Activated naive CD4-positive, alpha-beta T cell treated with anti-CD3 and anti-CD28 coated beads, Interleukin-2, amount 10 ng/mL, durations not matched to agents 7 days and 5 days (primary cell): ENCODE measurements around the gene PLEKHG4B.

Source experiments
- CTCF ChIA-PET: fragments of 350-600 bp; sonication (Branson Sonifier 250); formaldehyde crosslinking; loops from one replicate; lab custom pipeline; 2021; ENCODE audit warnings: antibody characterized with exemption; lab: Charles Lee
- DNase-seq: peaks from one replicate; pipeline ENCODE4 v3.0.0-alpha.2; 2020
- H3K27ac Mint-ChIP-seq: one replicate; pipeline ENCODE4 v1.8.0; 2021; ENCODE audit warnings: mild to moderate bottlenecking, moderate library complexity, mixed read lengths
- H3K27me3 Mint-ChIP-seq: one replicate; pipeline ENCODE4 v1.8.0; 2021; ENCODE audit warnings: mild to moderate bottlenecking, mixed read lengths
- H3K36me3 Mint-ChIP-seq: one replicate; pipeline ENCODE4 v1.8.0; 2021; ENCODE audit warnings: mixed read lengths
- H3K4me1 Mint-ChIP-seq: one replicate; pipeline ENCODE4 v1.8.0; 2021; ENCODE audit warnings: mixed read lengths
- H3K4me3 Mint-ChIP-seq: one replicate; pipeline ENCODE4 v1.8.0; 2021; ENCODE audit warnings: mild to moderate bottlenecking, moderate library complexity, mixed read lengths
- H3K9me3 Mint-ChIP-seq: one replicate; pipeline ENCODE4 v1.8.0; 2021; ENCODE audit warnings: mixed read lengths

The PLEKHG4B gene

DNA sequence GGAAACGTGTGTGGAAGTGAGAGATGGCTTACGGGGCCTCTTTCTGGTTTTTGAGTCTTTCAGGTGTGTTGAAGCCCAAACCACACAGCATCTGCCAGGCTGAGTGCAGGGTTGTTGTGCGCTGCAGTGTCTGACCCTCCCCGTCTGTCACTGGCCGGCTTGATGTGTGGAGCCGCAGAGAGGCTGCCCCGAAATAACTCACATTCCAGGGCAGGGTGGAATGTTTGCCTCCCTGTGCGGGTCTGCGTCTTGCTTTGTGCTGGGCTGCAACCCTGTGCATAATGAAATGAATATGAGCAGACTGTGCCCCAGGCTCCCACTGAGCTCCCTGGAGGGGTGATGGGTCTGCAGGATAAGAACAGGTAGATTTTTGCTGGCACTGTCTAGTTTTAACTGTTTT is 9.9 kb upstream of the PLEKHG4B start:
- H3K4me3 Mint-ChIP-seq, result no peak overlapping the region
- CTCF ChIA-PET, result no interaction called here
- peaks cover 3% of the 10 kb centered on the region for H3K36me3 Mint-ChIP-seq
- H3K9me3 Mint-ChIP-seq, result peaks cover 7% of the 10 kb centered on the region
- no peak overlapping the region for H3K27ac Mint-ChIP-seq
- no peaks in the 10 kb centered on the region for H3K27me3 Mint-ChIP-seq
- DNase-seq, result no peak
- H3K4me1 Mint-ChIP-seq, result no peaks in the 10 kb centered on the region

DNA sequence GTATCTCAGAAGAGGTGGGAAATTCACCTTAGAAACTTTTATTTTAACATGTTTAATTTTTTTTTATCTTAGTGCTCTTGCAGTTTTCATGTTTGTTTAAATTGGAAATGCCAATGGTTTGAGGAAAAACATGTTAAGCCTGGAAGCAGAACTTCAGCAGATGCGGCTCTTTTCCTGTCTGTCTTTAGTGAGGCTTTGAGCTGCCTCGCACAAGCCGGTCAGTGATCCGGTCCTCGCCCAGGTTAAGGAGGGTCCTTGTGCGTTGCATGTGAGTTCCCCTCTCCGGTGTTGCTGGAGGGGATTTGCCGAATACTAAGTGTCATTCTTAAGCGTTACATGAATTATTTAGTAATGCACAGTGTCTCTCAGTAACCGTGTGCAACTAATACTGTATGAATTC is 9.4 kb upstream of the PLEKHG4B start:
- H3K36me3 Mint-ChIP-seq, result peaks cover 3% of the 10 kb centered on the region
- H3K27ac Mint-ChIP-seq, result no peak overlapping the region
- peaks cover 7% of the 10 kb centered on the region for H3K9me3 Mint-ChIP-seq
- H3K27me3 Mint-ChIP-seq, result no peaks in the 10 kb centered on the region
- H3K4me3 Mint-ChIP-seq, result no peak overlapping the region
- CTCF ChIA-PET, result no interaction called here
- no peak for DNase-seq
- H3K4me1 Mint-ChIP-seq, result no peaks in the 10 kb centered on the region

DNA sequence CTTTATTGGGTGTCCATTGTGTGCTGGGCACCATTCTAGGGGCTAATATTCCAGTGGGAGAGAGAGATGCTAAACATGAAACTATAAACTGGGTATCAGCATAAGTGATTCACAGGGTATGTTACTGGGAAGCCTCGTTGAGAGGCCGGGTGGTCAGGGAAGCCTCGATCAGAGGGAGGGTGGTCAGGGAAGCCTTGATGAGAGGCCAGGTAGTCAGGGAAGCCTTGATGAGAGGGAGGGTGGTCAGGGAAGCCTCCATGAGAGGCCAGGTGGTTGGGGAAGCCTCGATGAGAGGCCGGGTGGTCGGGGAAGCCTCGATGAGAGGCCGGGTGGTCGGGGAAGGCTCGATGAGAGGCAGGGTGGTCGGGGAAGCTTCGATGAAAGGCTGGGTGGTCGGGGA is 8.9 kb upstream of the PLEKHG4B start:
- no peak overlapping the region for H3K4me3 Mint-ChIP-seq
- peaks cover 7% of the 10 kb centered on the region for H3K9me3 Mint-ChIP-seq
- H3K36me3 Mint-ChIP-seq, result peaks cover 3% of the 10 kb centered on the region
- H3K4me1 Mint-ChIP-seq, result no peaks in the 10 kb centered on the region
- DNase-seq, result no peak
- no peak overlapping the region for H3K27ac Mint-ChIP-seq
- no peaks in the 10 kb centered on the region for H3K27me3 Mint-ChIP-seq
- CTCF ChIA-PET, result no interaction called here

DNA sequence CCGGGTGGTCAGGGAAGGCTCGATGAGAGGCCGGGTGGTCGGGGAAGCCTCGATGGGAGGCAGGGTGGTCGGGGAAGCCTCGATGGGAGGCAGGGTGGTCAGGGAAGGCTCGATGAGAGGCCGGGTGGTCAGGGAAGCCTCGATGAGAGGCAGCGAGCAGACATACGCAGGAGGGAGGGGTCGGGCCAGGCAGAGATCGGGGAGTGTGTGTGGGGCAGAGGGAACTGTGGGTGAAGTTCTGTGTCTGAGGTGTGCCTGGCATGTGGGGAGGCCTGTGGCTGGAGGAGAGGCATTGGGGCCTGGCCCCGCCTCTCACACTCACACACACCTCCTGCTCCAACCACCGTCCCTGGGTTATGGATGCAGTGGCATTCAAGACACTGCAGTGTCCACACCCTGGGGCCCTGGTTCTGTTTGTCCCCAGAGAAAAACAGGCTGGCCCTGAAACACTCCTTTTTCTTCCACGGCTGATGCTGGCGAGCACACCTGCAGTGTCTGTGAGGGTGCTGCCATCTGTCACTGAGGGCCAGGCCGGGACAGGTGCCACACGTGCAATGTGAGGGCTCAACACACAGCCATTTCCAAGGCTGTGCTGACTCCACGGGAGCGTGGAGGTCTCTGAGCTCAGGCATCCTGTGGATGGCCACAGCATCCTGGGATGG is 6.5 kb upstream of the PLEKHG4B start:
- DNase-seq, result no peak
- peaks cover 16% of the 10 kb centered on the region for H3K27me3 Mint-ChIP-seq
- H3K36me3 Mint-ChIP-seq, result peaks cover 3% of the 10 kb centered on the region
- no peak overlapping the region for H3K27ac Mint-ChIP-seq
- H3K9me3 Mint-ChIP-seq, result peaks cover 7% of the 10 kb centered on the region
- H3K4me3 Mint-ChIP-seq, result no peak overlapping the region
- no peaks in the 10 kb centered on the region for H3K4me1 Mint-ChIP-seq
- CTCF ChIA-PET, result no interaction called here

DNA sequence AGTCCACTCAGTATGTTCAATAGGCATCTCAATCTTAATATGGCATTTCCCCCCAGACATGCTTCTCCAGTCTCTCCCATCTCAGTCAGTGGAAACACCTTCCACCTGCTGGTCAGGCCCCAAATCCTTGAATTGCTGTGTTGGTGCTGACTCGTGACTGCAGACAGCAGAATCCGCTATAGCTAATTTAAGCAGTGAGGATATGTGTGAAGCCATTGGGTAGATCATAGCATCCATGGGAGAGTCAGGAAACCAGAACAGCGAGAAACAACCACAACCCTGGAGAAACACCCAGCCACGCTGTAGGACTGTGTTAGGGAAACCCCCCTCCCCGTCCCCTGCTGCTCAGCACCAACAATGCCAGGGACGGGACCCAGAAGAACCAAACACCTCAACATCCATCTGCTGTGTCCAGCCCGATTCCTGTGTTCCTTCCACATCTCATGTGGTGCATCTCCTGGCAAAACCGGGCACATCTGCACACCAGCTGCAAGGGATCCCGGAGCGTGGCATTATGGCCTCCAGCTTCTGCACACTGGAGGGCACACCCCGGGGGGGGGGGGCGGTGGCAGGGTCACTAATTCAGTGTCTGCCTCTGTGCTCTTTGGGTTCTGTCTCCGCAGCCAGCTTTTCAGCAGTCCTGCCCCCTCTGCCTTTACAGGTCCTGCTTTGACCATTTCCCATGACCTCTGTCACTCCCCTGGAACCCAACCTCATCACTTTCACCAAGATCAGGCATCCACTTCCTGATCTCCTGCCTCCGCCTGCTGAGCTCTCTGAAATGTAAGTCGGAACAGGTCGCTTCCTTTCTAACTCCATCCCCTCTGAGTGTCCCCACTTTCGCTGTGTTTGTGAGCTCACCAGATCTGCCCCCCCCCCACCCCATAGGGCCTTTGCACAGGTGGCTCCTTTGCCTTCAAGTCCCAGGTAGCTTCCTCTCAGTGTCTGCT is 2.4 kb upstream of the PLEKHG4B start:
- Mint-ChIP-seq H3K27me3 (peaks cover 58% of the 10 kb centered on the region), H3K36me3 (no peaks in the 10 kb centered on the region), H3K4me3 (no peak overlapping the region), H3K9me3 (peaks cover 3% of the 10 kb centered on the region), H3K27ac (no peak overlapping the region), H3K4me1 (peaks cover 4% of the 10 kb centered on the region)
- DNase-seq, result no peak
- CTCF ChIA-PET, result no interaction called here

DNA sequence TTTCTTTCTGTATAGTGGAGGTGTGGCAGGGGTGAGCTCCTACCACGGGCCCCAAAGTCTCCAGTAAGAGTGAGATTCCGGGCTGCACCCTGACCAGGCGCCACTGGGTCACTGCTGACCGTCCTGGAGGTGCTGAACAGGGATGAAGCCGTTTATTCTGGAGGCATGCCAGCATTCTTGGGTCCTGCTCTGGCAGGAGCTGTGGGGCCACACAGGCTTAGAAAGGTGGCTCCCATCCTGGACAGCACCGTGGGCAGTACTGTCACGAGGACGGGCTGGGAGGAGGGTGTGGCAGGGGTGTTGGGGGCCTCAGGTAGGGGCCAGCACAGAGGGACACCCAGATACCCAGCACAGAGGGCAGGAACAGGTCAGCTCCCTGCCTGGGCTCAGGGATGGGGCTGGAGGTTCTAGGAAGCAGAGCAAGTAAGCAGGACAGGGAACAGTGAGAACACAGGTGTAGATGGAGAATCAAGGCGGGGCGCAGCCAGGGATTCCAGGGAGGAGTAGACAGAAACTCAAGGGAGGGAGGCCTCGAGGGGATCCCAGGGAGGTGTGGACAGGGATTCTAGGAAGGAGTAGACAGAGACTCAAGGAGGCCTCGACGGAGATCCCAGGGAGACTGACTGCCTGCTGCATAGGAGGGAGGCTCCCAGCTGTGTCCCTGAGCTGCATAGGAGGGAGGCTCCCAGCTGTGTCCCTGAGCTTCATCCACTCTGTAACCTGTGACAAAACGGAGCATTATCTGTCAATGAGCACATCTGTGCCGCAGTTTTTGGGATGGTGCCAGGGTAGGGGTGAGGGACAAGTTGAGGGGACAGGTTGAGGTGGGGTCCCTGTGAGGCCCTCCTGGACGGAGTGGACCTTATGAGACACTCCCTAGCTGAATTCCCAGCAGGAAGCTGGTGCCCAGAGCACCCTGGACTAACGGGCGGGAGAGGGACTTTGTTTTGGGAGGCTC is 1.1 kb upstream of the PLEKHG4B start:
- H3K27ac Mint-ChIP-seq, result no peak overlapping the region
- no peaks in the 10 kb centered on the region for H3K9me3 Mint-ChIP-seq
- no peak overlapping the region for H3K4me3 Mint-ChIP-seq
- peaks cover 4% of the 10 kb centered on the region for H3K4me1 Mint-ChIP-seq
- no peaks in the 10 kb centered on the region for H3K36me3 Mint-ChIP-seq
- DNase-seq, result no peak
- peaks cover 69% of the 10 kb centered on the region for H3K27me3 Mint-ChIP-seq
- CTCF ChIA-PET, result no interaction called here

DNA sequence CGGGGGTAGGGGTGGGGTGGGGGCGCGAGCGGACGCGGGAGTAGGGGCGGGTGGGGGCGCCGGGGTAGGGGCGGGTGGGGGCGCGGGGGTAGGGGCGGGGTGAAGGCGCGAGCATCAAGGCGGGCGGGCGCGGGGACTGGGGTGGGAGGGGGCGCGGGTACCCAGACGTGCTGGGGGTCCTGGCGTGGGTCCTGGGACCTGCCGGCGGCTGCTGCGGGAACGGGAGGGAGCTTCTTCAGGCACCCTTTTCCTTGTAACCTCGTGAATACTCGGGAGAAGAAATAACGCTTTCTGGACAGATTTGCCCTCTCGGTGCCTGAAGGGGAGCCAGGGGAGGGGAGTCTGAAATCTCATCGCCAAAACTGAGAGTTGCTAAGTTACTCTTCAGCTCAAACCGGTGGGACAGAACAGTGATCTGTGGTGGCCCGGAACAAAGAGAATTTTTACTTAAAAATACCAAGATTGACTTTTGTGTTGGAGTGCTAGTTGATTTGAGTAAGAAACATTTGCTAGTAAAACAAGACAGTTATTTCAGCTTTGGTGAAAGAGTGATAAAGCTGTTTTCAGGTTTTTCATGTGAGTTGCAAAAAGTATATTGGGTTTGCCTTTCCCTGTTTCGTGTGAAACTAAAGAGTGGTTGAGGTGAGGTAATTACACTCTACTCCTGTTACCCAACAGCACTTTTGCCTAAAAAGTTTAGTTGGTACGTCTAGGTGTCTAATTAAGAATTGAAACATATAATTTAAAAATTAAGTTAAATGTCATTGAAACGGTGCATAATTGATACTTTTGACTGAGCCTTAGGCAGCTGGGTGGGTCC is 643 bp downstream of the PLEKHG4B start:
- DNase-seq, result no peak
- Mint-ChIP-seq H3K4me1 (peaks cover 4% of the 10 kb centered on the region), H3K27ac (no peak overlapping the region), H3K36me3 (no peaks in the 10 kb centered on the region), H3K27me3 (peaks cover 71% of the 10 kb centered on the region), H3K9me3 (no peaks in the 10 kb centered on the region), H3K4me3 (no peak overlapping the region)
- CTCF ChIA-PET, result no interaction called here

DNA sequence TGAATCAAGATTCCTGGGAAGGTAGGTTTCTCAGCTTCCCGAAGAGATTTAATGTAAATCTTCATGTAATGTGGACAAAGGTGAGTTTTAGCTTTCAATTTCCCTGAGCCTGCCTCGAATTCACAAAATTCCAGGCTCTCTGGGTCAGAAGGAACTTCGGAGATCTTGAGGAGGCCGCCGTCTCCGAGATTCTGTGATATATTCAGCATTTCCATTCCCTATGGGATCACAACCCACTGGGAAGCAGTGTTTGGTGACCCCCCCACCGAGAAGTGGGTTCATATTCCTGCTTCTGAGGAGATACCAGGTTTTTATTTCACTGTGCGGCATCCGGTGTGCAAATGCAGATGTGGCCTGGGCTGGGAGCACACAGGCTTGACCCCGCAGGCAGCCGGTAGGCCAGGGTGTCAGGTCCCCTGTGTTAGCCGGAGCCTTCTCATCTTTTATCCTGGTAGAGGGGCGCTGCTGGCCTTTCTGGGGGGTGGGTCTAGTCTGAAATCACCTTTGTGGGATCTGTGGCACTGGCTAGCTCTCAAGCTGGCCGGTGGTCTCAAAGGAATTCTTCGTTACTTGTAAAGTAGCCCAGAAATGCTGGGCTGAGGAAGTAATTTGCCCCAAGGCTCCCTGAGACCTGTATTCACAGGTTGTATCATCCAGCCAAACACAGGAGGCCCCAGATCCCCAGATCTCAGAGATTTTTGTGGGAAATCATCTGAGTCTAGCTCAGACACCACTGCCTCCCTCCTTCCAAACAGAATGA is 1.4 kb downstream of the PLEKHG4B start:
- H3K27me3 Mint-ChIP-seq, result peaks cover 71% of the 10 kb centered on the region
- H3K36me3 Mint-ChIP-seq, result no peaks in the 10 kb centered on the region
- H3K4me3 Mint-ChIP-seq, result no peak overlapping the region
- H3K4me1 Mint-ChIP-seq, result peaks cover 4% of the 10 kb centered on the region
- no peak for DNase-seq
- no peaks in the 10 kb centered on the region for H3K9me3 Mint-ChIP-seq
- CTCF ChIA-PET, result no interaction called here
- no peak overlapping the region for H3K27ac Mint-ChIP-seq

DNA sequence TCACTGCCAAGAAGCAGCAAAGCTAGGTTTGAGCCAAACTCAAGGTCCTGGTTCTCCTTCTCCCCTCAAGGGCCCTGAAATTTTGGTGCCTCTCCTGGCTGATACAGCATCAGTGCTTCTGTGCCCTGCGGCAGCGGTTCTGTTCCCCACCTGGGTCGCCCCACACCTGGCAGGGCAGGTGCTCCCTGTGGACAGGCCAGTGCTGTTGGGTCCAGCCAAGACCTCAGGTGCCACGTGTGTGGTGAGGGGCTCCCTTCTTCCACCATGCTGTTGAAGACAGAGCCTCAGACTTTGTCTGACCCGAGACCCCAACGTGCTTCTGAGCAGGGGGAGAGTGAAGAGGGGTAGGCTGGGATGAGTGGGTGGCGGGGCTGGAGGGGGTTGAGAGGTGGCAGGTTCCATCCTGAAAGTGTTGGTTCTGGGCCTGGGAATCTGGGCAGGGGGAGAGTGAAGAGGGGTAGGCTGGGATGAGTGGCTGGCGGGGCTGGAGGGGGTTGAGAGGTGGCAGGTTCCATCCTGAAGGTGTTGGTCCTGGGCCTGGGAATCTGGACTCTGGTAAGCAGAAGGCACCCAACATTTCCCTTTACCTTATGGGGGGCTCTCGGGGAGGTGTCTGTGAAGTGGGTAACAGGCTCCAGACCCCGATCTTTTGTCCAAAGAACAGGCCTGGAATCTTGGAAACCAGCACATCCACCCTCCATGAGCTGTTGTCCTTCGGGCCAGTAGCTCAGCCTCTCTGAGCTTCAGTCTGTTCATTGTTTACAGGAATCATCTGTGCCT is 2.3 kb downstream of the PLEKHG4B start:
- CTCF ChIA-PET, result no interaction called here
- Mint-ChIP-seq H3K4me1 (peaks cover 4% of the 10 kb centered on the region), H3K9me3 (no peaks in the 10 kb centered on the region), H3K4me3 (no peak overlapping the region), H3K27ac (no peak overlapping the region), H3K36me3 (no peaks in the 10 kb centered on the region), H3K27me3 (peaks cover 66% of the 10 kb centered on the region)
- DNase-seq, result no peak

DNA sequence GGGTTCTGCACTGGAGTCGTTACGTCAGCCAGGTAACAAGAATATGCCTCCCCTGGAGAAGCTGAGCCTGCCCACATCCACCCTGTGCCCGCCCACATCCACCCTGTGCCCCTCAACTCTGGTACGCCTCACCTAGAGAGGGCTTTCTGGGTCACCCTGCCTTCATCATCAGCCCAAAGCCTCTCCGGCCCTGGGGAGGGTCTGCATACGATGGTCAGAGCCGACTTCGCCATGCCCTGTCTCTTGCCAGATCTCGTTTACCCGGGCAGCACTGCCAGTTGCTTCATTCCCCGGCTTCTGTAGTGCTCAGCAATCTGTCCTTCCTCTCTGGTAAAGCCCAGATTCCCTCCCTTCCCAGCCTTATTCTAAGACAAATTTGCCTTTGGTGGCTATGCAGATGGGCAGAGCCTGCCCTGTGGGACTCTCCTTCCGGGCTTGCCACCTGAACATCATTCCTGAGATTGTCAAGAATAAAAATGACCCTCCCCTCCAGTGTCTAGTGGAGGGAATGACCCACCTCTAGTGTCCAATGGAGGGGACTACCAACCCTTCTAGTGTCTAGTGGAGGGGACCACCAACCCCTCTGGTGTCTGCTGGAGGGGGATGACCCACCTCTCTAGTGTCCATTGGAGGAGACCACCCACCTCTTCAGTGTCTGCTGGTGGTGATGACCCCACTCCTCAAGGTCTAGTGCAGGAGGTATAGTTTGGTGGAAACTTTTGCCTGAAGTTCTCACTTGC is 3.4 kb downstream of the PLEKHG4B start:
- no peak overlapping the region for H3K4me3 Mint-ChIP-seq
- no peak overlapping the region for H3K27ac Mint-ChIP-seq
- H3K4me1 Mint-ChIP-seq, result peaks cover 4% of the 10 kb centered on the region
- DNase-seq, result no peak
- H3K27me3 Mint-ChIP-seq, result peaks cover 55% of the 10 kb centered on the region
- H3K9me3 Mint-ChIP-seq, result no peaks in the 10 kb centered on the region
- H3K36me3 Mint-ChIP-seq, result no peaks in the 10 kb centered on the region
- CTCF ChIA-PET, result no interaction called here

DNA sequence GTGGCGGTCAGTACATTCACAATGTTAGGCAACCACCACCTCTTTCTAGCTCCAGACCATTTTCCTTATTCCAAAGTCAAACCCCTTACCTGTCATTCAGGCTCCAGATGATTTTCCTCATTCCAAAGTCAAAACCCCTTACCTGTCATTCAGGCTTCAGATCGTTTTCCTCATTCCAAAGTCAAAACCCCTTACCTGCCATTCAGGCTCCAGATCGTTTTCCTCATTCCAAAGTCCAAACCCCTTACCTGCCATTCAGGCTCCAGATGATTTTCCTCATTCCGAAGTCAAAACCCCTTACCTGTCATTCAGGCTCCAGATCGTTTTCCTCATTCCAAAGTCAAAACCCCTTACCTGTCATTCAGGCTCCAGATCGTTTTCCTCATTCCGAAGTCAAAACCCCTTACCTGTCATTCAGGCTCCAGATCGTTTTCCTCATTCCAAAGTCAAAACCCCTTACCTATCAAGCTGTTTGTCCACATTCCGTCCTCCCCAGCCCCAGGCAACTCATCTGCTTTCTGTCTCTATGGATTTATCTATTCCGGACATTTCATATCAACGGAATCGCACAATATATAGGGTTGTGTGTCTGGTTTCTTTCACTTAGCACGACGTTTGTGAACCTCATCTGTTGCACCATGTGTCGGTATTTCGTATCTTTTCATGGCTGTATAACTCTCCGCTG is 5.2 kb downstream of the PLEKHG4B start:
- no peak for DNase-seq
- CTCF ChIA-PET, result no interaction called here
- Mint-ChIP-seq H3K9me3 (no peaks in the 10 kb centered on the region), H3K27me3 (peaks cover 38% of the 10 kb centered on the region), H3K4me3 (no peak overlapping the region), H3K27ac (no peak overlapping the region), H3K36me3 (no peaks in the 10 kb centered on the region), H3K4me1 (no peaks in the 10 kb centered on the region)
